A673 (cell line): Measurements from ENCODE around the gene PFKFB3.

ENCODE experiments used
- CTCF ChIP-seq: fragments of 300-800, 200-600 bp; sonication (generic); conservative IDR thresholded peaks from 2 replicates; pipeline ENCODE4 v1.5.1; 2017; ENCODE audit warnings: low read depth, mild to moderate bottlenecking, antibody characterized with exemption, low read length, moderate library complexity, mixed read lengths
- EZH2 ChIP-seq: fragments of 200-600 bp; sonication (generic); IDR thresholded peaks from 2 replicates; pipeline ENCODE4 v1.6.1; 2017; ENCODE audit warnings: borderline replicate concordance, low read depth, mild to moderate bottlenecking, mixed read lengths, antibody characterized with exemption, low read length; ENCODE audit not compliant: poor library complexity, severe bottlenecking

GRCh38 chr10:6180480-6181110 is 22.1 kb upstream of the PFKFB3 start:
- TF ChIP-seq CTCF, result no peak
- no peak for TF ChIP-seq EZH2
